ENCODE results near the gene REELD1. TPM values are rescaled to one million over a fixed set of nuclear protein-coding genes. Genes with fewer than 3 reads are reported as not detected.

The REELD1 gene
- total and polyA plus RNA-seq, 2 donors (not counting 1 experiment from before 2014, with no cell fraction given), result not detected

GRCh38 chr4:146232131-146232722 is 17.9 kb downstream of the REELD1 start:
- TF ChIP-seq, protein P1, sequence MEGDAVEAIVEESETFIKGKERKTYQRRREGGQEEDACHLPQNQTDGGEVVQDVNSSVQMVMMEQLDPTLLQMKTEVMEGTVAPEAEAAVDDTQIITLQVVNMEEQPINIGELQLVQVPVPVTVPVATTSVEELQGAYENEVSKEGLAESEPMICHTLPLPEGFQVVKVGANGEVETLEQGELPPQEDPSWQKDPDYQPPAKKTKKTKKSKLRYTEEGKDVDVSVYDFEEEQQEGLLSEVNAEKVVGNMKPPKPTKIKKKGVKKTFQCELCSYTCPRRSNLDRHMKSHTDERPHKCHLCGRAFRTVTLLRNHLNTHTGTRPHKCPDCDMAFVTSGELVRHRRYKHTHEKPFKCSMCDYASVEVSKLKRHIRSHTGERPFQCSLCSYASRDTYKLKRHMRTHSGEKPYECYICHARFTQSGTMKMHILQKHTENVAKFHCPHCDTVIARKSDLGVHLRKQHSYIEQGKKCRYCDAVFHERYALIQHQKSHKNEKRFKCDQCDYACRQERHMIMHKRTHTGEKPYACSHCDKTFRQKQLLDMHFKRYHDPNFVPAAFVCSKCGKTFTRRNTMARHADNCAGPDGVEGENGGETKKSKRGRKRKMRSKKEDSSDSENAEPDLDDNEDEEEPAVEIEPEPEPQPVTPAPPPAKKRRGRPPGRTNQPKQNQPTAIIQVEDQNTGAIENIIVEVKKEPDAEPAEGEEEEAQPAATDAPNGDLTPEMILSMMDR (conservative IDR thresholded peaks at IDR 0.05 in 1 of 2, IDR thresholded peaks at IDR 0.05 in 1 of 2; ENCODE audit: low read depth in 1 of 2, low read length in 2 of 2), result no peak
- TF ChIP-seq EZH2 (IDR thresholded peaks at IDR 0.05; ENCODE audit: low read length, missing control alignments), result no peak
- no peaks in the 10 kb centered on the region for H3K36me3 ChIP-seq (ENCODE audit: control insufficient read depth, insufficient read depth, low read length)
- H3K4me3 ChIP-seq (replicated peaks in 1 of 4; ENCODE audit: control extremely low read depth in 1 of 4, insufficient read depth in 1 of 4, low read depth in 3 of 4, low read length in 4 of 4), result no peak overlapping the region
- H3K9me3 ChIP-seq (ENCODE audit: control insufficient read depth, insufficient read depth, low read depth, low read length), result no peaks in the 10 kb centered on the region
- no peak overlapping the region for H3K4me2 ChIP-seq (ENCODE audit: extremely low read depth, insufficient read depth, low read length)
- no peaks in the 10 kb centered on the region for H3K4me1 ChIP-seq (ENCODE audit: control insufficient read depth, extremely low read depth, insufficient read depth, low read length)
- DNase-seq (ENCODE audit: low read depth in 2 of 2), result no peak
- H3K79me2 ChIP-seq (ENCODE audit: control insufficient read depth, insufficient read depth, low read length), result no peaks in the 10 kb centered on the region
- no peak overlapping the region for H3K27ac ChIP-seq (ENCODE audit: insufficient read depth, low read length)
- no peaks in the 10 kb centered on the region for H3K27me3 ChIP-seq (ENCODE audit: control insufficient read depth, insufficient read depth, low read length)
- no peaks in the 10 kb centered on the region for H4K20me1 ChIP-seq (ENCODE audit: control insufficient read depth, extremely low read depth, insufficient read depth, low read length)
- H2AFZ ChIP-seq (ENCODE audit: low read length), result no peak overlapping the region
- no peak overlapping the region for H3K9ac ChIP-seq (ENCODE audit: insufficient read depth, low read length)

DNA sequence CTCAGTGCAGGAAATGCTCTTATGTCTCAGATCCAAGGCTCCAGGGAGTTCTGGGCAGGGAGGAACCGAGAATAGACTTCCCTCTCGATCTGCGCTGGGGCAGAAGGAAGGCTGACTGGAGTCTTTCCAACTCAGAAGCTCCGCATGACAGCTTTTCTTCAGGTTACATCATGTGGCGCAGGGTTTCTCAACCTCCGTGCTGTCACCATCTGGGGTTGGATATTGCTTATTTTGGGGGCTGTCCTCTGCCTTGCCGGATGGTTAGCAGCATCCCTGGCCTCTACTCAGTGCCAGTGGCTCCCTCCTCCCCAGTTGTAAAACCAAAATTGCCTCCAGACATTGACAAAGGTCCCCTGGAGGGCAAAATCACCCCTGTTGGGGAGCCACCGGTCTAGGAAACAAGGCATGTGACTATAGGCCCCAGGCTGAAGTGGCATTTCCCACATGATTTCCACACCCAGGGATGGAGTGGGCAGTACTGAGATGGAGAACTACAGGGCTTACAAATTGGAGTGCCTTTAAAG is 21.4 kb downstream of the REELD1 start:
- Histone ChIP-seq H3K9ac (ENCODE audit: insufficient read depth, low read length) (no peak overlapping the region), H3K4me1 (ENCODE audit: control insufficient read depth, extremely low read depth, insufficient read depth, low read length) (no peaks in the 10 kb centered on the region), H3K36me3 (ENCODE audit: control insufficient read depth, insufficient read depth, low read length) (no peaks in the 10 kb centered on the region), H3K4me2 (ENCODE audit: extremely low read depth, insufficient read depth, low read length) (no peak overlapping the region), H3K79me2 (ENCODE audit: control insufficient read depth, insufficient read depth, low read length) (no peaks in the 10 kb centered on the region), H3K27me3 (ENCODE audit: control insufficient read depth, insufficient read depth, low read length) (no peaks in the 10 kb centered on the region), H4K20me1 (ENCODE audit: control insufficient read depth, extremely low read depth, insufficient read depth, low read length) (no peaks in the 10 kb centered on the region), H2AFZ (ENCODE audit: low read length) (no peak overlapping the region), H3K9me3 (ENCODE audit: control insufficient read depth, insufficient read depth, low read depth, low read length) (no peaks in the 10 kb centered on the region), H3K4me3 (replicated peaks in 1 of 4; ENCODE audit: control extremely low read depth in 1 of 4, insufficient read depth in 1 of 4, low read depth in 3 of 4, low read length in 4 of 4) (no peak overlapping the region), H3K27ac (ENCODE audit: insufficient read depth, low read length) (no peak overlapping the region)
- no peak for TF ChIP-seq EZH2 (IDR thresholded peaks at IDR 0.05; ENCODE audit: low read length, missing control alignments)
- DNase-seq (ENCODE audit: low read depth in 2 of 2), result no peak

DNA sequence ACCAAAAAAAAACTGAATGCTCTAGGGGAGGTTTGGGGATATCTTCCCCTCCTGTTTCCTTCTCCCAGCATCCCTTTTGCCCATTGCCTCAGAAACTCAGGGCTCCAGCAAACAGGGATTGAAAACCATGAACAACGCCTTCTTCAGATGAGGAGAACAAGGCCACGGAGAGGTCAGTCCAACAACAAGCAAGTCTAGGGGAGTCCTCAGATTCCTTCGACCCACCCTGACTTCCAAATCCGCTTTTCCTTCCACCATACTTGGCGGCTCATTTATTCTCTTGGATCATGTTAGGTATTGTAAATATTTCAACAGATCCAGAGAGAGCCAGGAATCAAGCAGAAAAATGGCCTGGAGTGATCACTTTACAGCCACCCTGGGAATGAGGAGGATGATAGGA is 21.9 kb downstream of the REELD1 start:
- H2AFZ ChIP-seq (ENCODE audit: low read length), result no peak overlapping the region
- no peak overlapping the region for H3K27ac ChIP-seq (ENCODE audit: insufficient read depth, low read length)
- H3K9ac ChIP-seq (ENCODE audit: insufficient read depth, low read length), result no peak overlapping the region
- no peaks in the 10 kb centered on the region for H3K79me2 ChIP-seq (ENCODE audit: control insufficient read depth, insufficient read depth, low read length)
- no peak for DNase-seq (ENCODE audit: low read depth in 2 of 2)
- H3K4me1 ChIP-seq (ENCODE audit: control insufficient read depth, extremely low read depth, insufficient read depth, low read length), result peaks cover 3% of the 10 kb centered on the region
- no peak overlapping the region for H3K4me3 ChIP-seq (replicated peaks in 1 of 4; ENCODE audit: control extremely low read depth in 1 of 4, insufficient read depth in 1 of 4, low read depth in 3 of 4, low read length in 4 of 4)
- H4K20me1 ChIP-seq (ENCODE audit: control insufficient read depth, extremely low read depth, insufficient read depth, low read length), result no peaks in the 10 kb centered on the region
- H3K4me2 ChIP-seq (ENCODE audit: extremely low read depth, insufficient read depth, low read length), result no peak overlapping the region
- H3K9me3 ChIP-seq (ENCODE audit: control insufficient read depth, insufficient read depth, low read depth, low read length), result no peaks in the 10 kb centered on the region
- no peaks in the 10 kb centered on the region for H3K27me3 ChIP-seq (ENCODE audit: control insufficient read depth, insufficient read depth, low read length)
- TF ChIP-seq, protein P1 (conservative IDR thresholded peaks at IDR 0.05 in 1 of 2, IDR thresholded peaks at IDR 0.05 in 1 of 2; ENCODE audit: low read depth in 1 of 2, low read length in 2 of 2), result no peak
- TF ChIP-seq EZH2 (IDR thresholded peaks at IDR 0.05; ENCODE audit: low read length, missing control alignments), result no peak
- H3K36me3 ChIP-seq (ENCODE audit: control insufficient read depth, insufficient read depth, low read length), result no peaks in the 10 kb centered on the region
